GM12878 (cell line): ENCODE results near the gene CSNK1G2. TPM values are rescaled to one million over a fixed set of nuclear protein-coding genes. Genes with fewer than 3 reads are reported as not detected.
A peak's percentile ranks its signal among the peaks of the same experiment; 100 is the strongest.

Experiments used
- ATAC-seq: fragments of 200-7000 bp; cut with Tn5 transposase; 3 replicates; pipeline ENCODE4 v1.9.1; 2020; ENCODE audit warnings: mild to moderate bottlenecking, moderate library complexity
- BruUV-seq: library from RNA; stranded (reverse); fragments of 400-500 nt; replicated peaks from 2 replicates; lab custom pipeline; 2021; lab: Mats Ljungman, UMichigan
- CTCF ChIA-PET: fragments of 300-600 bp; sonication (Branson Sonifier 250); formaldehyde crosslinking; extraction: SDS; loops from one replicate; lab custom pipeline; 2021; ENCODE audit warnings: inconsistent platforms; lab: Yijun Ruan, JAX
- POLR2A ChIA-PET: fragments of 350-600 bp; formaldehyde crosslinking; extraction: SDS; loops from one replicate; lab custom pipeline; 2021; ENCODE audit warnings: inconsistent platforms; lab: Charles Lee
- RAD21 ChIA-PET: fragments of 300-600 bp; sonication (Branson Sonifier 250); formaldehyde crosslinking; loops from one replicate; lab custom pipeline; 2023; ENCODE audit warnings: antibody characterized with exemption; ENCODE audit not compliant: unreplicated experiment; lab: Charles Lee
- SMC1A ChIA-PET: fragments of 300-600 bp; sonication (Branson Sonifier 250); formaldehyde crosslinking; loops from one replicate; lab custom pipeline; 2023; ENCODE audit not compliant: unreplicated experiment, uncharacterized antibody; lab: Charles Lee
- DNase-seq: peaks from one replicate; pipeline ENCODE4 v3.0.0-alpha.2; 2011; ENCODE audit warnings: low read depth, low spot score
- FAIRE-seq: peaks from 3 replicates; lab custom pipeline; 2011; peaks lifted over from hg19 to GRCh38; lab: Jason Lieb, UNC
- H2AFZ ChIP-seq: 2 replicates; pipeline ENCODE4 v1.6.0; 2011; ENCODE audit warnings: low read depth, low read length, control low read depth; ENCODE audit not compliant: control insufficient read depth
- H3K27ac ChIP-seq: 2 replicates; pipeline ENCODE4 v1.5.1; 2011; ENCODE audit warnings: control low read depth; ENCODE audit not compliant: control insufficient read depth, insufficient read depth
- H3K27me3 ChIP-seq, 2 experiments: replicated peaks in 1 of 2; 2 replicates each; pipeline versions ENCODE4 v1.6.0 to v1.6.1; 2011; ENCODE audit warnings: low read length in 1 of 2; ENCODE audit not compliant: control insufficient read depth in 2 of 2, insufficient read depth in 2 of 2
- H3K36me3 ChIP-seq, 2 experiments: 2 replicates each; pipeline ENCODE4 v1.5.1; 2011; ENCODE audit warnings: low read length in 1 of 2; ENCODE audit not compliant: control insufficient read depth in 2 of 2, insufficient read depth in 2 of 2
- H3K4me1 ChIP-seq: 2 replicates; pipeline ENCODE4 v1.6.1; 2011; ENCODE audit warnings: mild to moderate bottlenecking, low read length, moderate library complexity, mixed read lengths; ENCODE audit not compliant: control insufficient read depth, insufficient read depth
- H3K4me2 ChIP-seq: 2 replicates; pipeline ENCODE4 v1.6.0; 2011; ENCODE audit warnings: control low read depth; ENCODE audit not compliant: control insufficient read depth, insufficient read depth
- H3K4me3 ChIP-seq: fragments of 200-600 bp; sonication (generic); 2 replicates; pipeline ENCODE4 v1.5.1; 2016
- H3K79me2 ChIP-seq: 2 replicates; pipeline ENCODE4 v1.6.0; 2011; ENCODE audit warnings: low read length; ENCODE audit not compliant: control insufficient read depth, insufficient read depth
- H3K9ac ChIP-seq: 2 replicates; pipeline ENCODE4 v1.8.0; 2011; ENCODE audit warnings: low read length, control low read depth, mixed read lengths; ENCODE audit not compliant: control insufficient read depth, insufficient read depth
- H3K9me3 ChIP-seq: replicated peaks from 3 replicates; pipeline ENCODE4 v1.5.1; 2011; ENCODE audit warnings: mild to moderate bottlenecking, low read length; ENCODE audit not compliant: control insufficient read depth, insufficient read depth
- H4K20me1 ChIP-seq: 2 replicates; pipeline ENCODE4 v1.6.0; 2011; ENCODE audit not compliant: control insufficient read depth, insufficient read depth
- BACH1 ChIP-seq: fragments of 450-650 bp; IDR thresholded peaks from 2 replicates; pipeline ENCODE4 v1.6.1; 2017; ENCODE audit warnings: mild to moderate bottlenecking, borderline replicate concordance
- CHD1 ChIP-seq: IDR thresholded peaks from 2 replicates; pipeline ENCODE4 v1.6.1; 2012; ENCODE audit warnings: low read depth, low read length, improper control_type of control experiment
- MTA2 ChIP-seq: fragments of 450-650 bp; IDR thresholded peaks from 2 replicates; pipeline ENCODE4 v1.6.1; 2016; ENCODE audit warnings: low read depth, mild to moderate bottlenecking, moderate library complexity
- NFYA ChIP-seq: IDR thresholded peaks from 2 replicates; pipeline ENCODE4 v1.6.1; 2011; ENCODE audit warnings: low read depth, mild to moderate bottlenecking, low read length, improper control_type of control experiment, borderline replicate concordance
- NKRF ChIP-seq: fragments of 450-650 bp; conservative IDR thresholded peaks from 2 replicates; pipeline ENCODE4 v1.6.1; 2017; ENCODE audit warnings: mild to moderate bottlenecking, moderate library complexity
- POLR2AphosphoS2 ChIP-seq: IDR thresholded peaks from 2 replicates; pipeline ENCODE4 v1.6.1; 2011; ENCODE audit warnings: low read depth, mild to moderate bottlenecking, low read length, improper control_type of control experiment, moderate library complexity
- POLR2AphosphoS5 ChIP-seq: IDR thresholded peaks from 2 replicates; pipeline ENCODE4 v1.6.1; 2011; ENCODE audit warnings: mild to moderate bottlenecking, low read length, inconsistent platforms
- RAD21 ChIP-seq: IDR thresholded peaks from 2 replicates; pipeline ENCODE4 v1.6.1; 2011; ENCODE audit warnings: mild to moderate bottlenecking, low read depth, low read length, moderate library complexity; ENCODE audit not compliant: insufficient read depth
- SIX5 ChIP-seq: IDR thresholded peaks from 2 replicates; pipeline ENCODE4 v1.6.1; 2011; ENCODE audit warnings: mild to moderate bottlenecking, low read depth, low read length, moderate library complexity; ENCODE audit not compliant: severe bottlenecking
- SMARCA5 ChIP-seq: fragments of 450-650 bp; IDR thresholded peaks from 2 replicates; pipeline ENCODE4 v1.6.1; 2017; ENCODE audit warnings: mild to moderate bottlenecking
- STAT3 ChIP-seq: IDR thresholded peaks from 2 replicates; pipeline ENCODE4 v1.6.1; 2011; ENCODE audit warnings: low read depth, low read length, improper control_type of control experiment
- TBL1XR1 ChIP-seq: IDR thresholded peaks from 2 replicates; pipeline ENCODE4 v1.6.1; 2012; ENCODE audit warnings: low read depth, low read length, improper control_type of control experiment
- ZNF217 ChIP-seq: fragments of 450-650 bp; IDR thresholded peaks from 2 replicates; pipeline ENCODE4 v1.6.1; 2017; ENCODE audit warnings: antibody characterized with exemption, mild to moderate bottlenecking
- ZNF24 ChIP-seq: fragments of 450-650 bp; IDR thresholded peaks from 2 replicates; pipeline ENCODE4 v1.6.1; 2017; ENCODE audit warnings: antibody characterized with exemption, mild to moderate bottlenecking
- ZNF384 ChIP-seq: IDR thresholded peaks from 2 replicates; pipeline ENCODE4 v1.6.1; 2012; ENCODE audit warnings: low read depth, mild to moderate bottlenecking, low read length, improper control_type of control experiment, borderline replicate concordance
- WGBS: methylation state at CpG from one replicate; pipeline ENCODE4 v1.1.6; 2016; ENCODE audit warnings: low lambda C conversion rate; ENCODE audit not compliant: insufficient replicate concordance, insufficient coverage; ENCODE audit errors: missing lambda C conversion rate; 5-methylcytosine and 5-hydroxymethylcytosine counted together
- in situ Hi-C: fragments of 300-500 bp; cut with MboI; formaldehyde crosslinking; loops from 9 replicates; pipeline ENCODE4 v1.14.3; 2018; ENCODE audit warnings: mixed read lengths
- intact Hi-C: fragments of 100-400 bp; cut with micrococcal nuclease; formaldehyde crosslinking; loops from one replicate; pipeline ENCODE4 v1.14.2; 2022; ENCODE audit not compliant: unreplicated experiment
- polyA plus RNA-seq, 11 experiments: library from polyadenylated mRNA; depleted of rRNA in 4 of 11; unstranded in 6 of 11; stranded (reverse) in 5 of 11; fragments of >200 nt; fragmentation: Nextera tagmentation in 4 of 11; fragmentation: Illumina TruSeq in 1 of 11; extraction: Ambion mirVana in 4 of 11; extraction: Trizol in 1 of 11; gene quantifications; 1 replicate in 1 of 11; 2 replicates in 10 of 11; pipeline versions ENCODE4 v1.2.1 to v1.2.3, GENCODE V29; 2011 to 2016; ENCODE audit warnings: inconsistent platforms in 2 of 11, missing spikeins in 2 of 11, low read depth in 1 of 11
- total RNA-seq, 4 experiments: library from RNA; depleted of rRNA in 3 of 4; stranded (reverse); fragments of >200 nt in 3 of 4; fragmentation: Illumina TruSeq in 1 of 4; extraction: Trizol in 1 of 4; gene quantifications; 2 replicates each; pipeline versions ENCODE4 v1.2.1 to v1.2.3, GENCODE V29; 2013 to 2021
- TF ChIP-seq, protein P1 (sequence below): IDR thresholded peaks from 2 replicates; pipeline ENCODE4 v1.6.1; 2012; ENCODE audit warnings: improper control_type of control experiment, low read depth, low read length; ENCODE audit not compliant: insufficient replicate concordance
- TF ChIP-seq, protein P2 (sequence below): IDR thresholded peaks from 2 replicates; pipeline ENCODE4 v1.6.1; 2011; ENCODE audit warnings: low read depth, low read length, improper control_type of control experiment, borderline replicate concordance

Gene CSNK1G2
- total and polyA plus RNA-seq, 10 of the 15 experiments (the other 5 are each of a cell fraction or from before 2014, with no cell fraction given) = 0.64 to 109 (median 25.0) TPM

GRCh38 chr19:1904860-1905109, 36.2 kb upstream of the CSNK1G2 start:
- Histone ChIP-seq H3K27ac (peak overlapping the region; percentile 96), H3K4me2 (peak overlapping the region; percentile 93), H3K27me3 (no peaks in the 10 kb centered on the region), H2AFZ (peak overlapping the region; percentile 35), H4K20me1 (no peaks in the 10 kb centered on the region), H3K9me3 (no peaks in the 10 kb centered on the region), H3K79me2 (peaks cover 31% of the 10 kb centered on the region), H3K9ac (peak overlapping the region; percentile 85), H3K4me1 (peaks cover 37% of the 10 kb centered on the region), H3K4me3 (peak overlapping the region; percentile 69; the same call in 1 of the 2 replicates), H3K36me3 (no peaks in the 10 kb centered on the region)
- ATAC-seq (peak; percentile 9), FAIRE-seq (no peak), DNase-seq (no peak)
- in situ Hi-C loops (no loop called here), intact Hi-C loops (loop anchor here (1.0 to 10.0 kb wide), 3 partner anchors 40 to 190 kb away; partner anchors contain the start of genes BTBD2, IZUMO4 and MOB3A)
- ChIA-PET CTCF (interaction anchor here (0.9 to 3.0 kb wide), 6 partner anchors 23 to 47 kb away, joined by 3 to 10 read pairs (median 4); no protein-coding TSS in a partner anchor), SMC1A (interaction anchor here (0.9 to 1.2 kb wide), 3 partner anchors 20 to 148 kb away, joined by 3 to 6 read pairs (median 4); partner anchors contain the start of gene ABHD17A), RAD21 (interaction anchor here (0.8 to 2.0 kb wide), 5 partner anchors 10 to 40 kb away, joined by 3 to 5 read pairs (median 5); no protein-coding TSS in a partner anchor), POLR2A (interaction anchor here (0.9 to 2.0 kb wide), 7 partner anchors 21 to 190 kb away, joined by 3 to 9 read pairs (median 5); no protein-coding TSS in a partner anchor)
- no TSS peak for BruUV-seq
- 0% methylated on average over 7 of the region's 8 CpGs for WGBS
- TF ChIP-seq MTA2 (no peak), POLR2AphosphoS5 (peak; percentile 13), STAT3 (no peak), SIX5 (no peak), ZNF24 (peak; percentile 65), NKRF (no peak), ZNF217 (peak; percentile 94), TBL1XR1 (no peak), BACH1 (no peak), SMARCA5 (peak; percentile 8; the same call in 1 of the 2 replicates), ZNF384 (0 out of 2 replicates have a peak, but pooled peaks have one; percentile 61), RAD21 (no peak), POLR2AphosphoS2 (no peak), CHD1 (peak; percentile 78; the same call in 1 of the 2 replicates), NFYA (no peak)
- TF ChIP-seq, protein P1, sequence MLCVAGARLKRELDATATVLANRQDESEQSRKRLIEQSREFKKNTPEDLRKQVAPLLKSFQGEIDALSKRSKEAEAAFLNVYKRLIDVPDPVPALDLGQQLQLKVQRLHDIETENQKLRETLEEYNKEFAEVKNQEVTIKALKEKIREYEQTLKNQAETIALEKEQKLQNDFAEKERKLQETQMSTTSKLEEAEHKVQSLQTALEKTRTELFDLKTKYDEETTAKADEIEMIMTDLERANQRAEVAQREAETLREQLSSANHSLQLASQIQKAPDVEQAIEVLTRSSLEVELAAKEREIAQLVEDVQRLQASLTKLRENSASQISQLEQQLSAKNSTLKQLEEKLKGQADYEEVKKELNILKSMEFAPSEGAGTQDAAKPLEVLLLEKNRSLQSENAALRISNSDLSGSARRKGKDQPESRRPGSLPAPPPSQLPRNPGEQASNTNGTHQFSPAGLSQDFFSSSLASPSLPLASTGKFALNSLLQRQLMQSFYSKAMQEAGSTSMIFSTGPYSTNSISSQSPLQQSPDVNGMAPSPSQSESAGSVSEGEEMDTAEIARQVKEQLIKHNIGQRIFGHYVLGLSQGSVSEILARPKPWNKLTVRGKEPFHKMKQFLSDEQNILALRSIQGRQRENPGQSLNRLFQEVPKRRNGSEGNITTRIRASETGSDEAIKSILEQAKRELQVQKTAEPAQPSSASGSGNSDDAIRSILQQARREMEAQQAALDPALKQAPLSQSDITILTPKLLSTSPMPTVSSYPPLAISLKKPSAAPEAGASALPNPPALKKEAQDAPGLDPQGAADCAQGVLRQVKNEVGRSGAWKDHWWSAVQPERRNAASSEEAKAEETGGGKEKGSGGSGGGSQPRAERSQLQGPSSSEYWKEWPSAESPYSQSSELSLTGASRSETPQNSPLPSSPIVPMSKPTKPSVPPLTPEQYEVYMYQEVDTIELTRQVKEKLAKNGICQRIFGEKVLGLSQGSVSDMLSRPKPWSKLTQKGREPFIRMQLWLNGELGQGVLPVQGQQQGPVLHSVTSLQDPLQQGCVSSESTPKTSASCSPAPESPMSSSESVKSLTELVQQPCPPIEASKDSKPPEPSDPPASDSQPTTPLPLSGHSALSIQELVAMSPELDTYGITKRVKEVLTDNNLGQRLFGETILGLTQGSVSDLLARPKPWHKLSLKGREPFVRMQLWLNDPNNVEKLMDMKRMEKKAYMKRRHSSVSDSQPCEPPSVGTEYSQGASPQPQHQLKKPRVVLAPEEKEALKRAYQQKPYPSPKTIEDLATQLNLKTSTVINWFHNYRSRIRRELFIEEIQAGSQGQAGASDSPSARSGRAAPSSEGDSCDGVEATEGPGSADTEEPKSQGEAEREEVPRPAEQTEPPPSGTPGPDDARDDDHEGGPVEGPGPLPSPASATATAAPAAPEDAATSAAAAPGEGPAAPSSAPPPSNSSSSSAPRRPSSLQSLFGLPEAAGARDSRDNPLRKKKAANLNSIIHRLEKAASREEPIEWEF = no peak
- TF ChIP-seq, protein P2, sequence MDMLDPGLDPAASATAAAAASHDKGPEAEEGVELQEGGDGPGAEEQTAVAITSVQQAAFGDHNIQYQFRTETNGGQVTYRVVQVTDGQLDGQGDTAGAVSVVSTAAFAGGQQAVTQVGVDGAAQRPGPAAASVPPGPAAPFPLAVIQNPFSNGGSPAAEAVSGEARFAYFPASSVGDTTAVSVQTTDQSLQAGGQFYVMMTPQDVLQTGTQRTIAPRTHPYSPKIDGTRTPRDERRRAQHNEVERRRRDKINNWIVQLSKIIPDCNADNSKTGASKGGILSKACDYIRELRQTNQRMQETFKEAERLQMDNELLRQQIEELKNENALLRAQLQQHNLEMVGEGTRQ = no peak
